Esophagus squamous epithelium (tissue), 5 donors: Measurements from ENCODE around the gene COL18A1. TPM values are rescaled to one million over a fixed set of nuclear protein-coding genes. Genes with fewer than 3 reads are reported as not detected.

Source experiments
- DNase-seq: peaks from one replicate; lab custom pipeline; 2025; lab: John Stamatoyannopoulos, UW
- H3K27ac ChIP-seq, 4 donors: fragments of 200-600 bp; sonication (generic); one replicate each; pipeline ENCODE4 v1.5.1; 2016 to 2019; ENCODE audit warnings: mild to moderate bottlenecking in 1 of 4
- H3K27me3 ChIP-seq, 4 donors: fragments of 200-600 bp; sonication (generic); 1 replicate in 3 of 4; 2 replicates in 1 of 4; pipeline versions ENCODE4 v1.5.1 to v1.6.0; 2017 to 2021; ENCODE audit warnings: antibody characterized with exemption in 1 of 4
- H3K36me3 ChIP-seq, 3 donors: fragments of 200-600 bp; sonication (generic); one replicate each; pipeline ENCODE4 v1.5.1; 2016 to 2019
- H3K4me1 ChIP-seq, 3 donors: fragments of 200-600 bp; sonication (generic); one replicate each; pipeline ENCODE4 v1.5.1; 2017 to 2019
- H3K4me3 ChIP-seq, 4 donors: fragments of 200-600 bp; sonication (generic); 1 replicate in 3 of 4; 2 replicates in 1 of 4; pipeline ENCODE4 v1.5.1; 2016 to 2019; ENCODE audit warnings: mild to moderate bottlenecking in 2 of 4, moderate library complexity in 1 of 4
- H3K9me3 ChIP-seq, 3 donors: fragments of 200-600 bp; sonication (generic); one replicate each; pipeline ENCODE4 v1.5.1; 2016 to 2019
- CTCF ChIP-seq, 6 experiments: fragments of 450-650 bp in 4 of 6; fragments of 200-600 bp in 2 of 6; sonication (generic) in 2 of 6; IDR thresholded peaks; one replicate each; pipeline ENCODE4 v1.5.1; 2016 to 2019; ENCODE audit warnings: antibody characterized with exemption in 6 of 6, mild to moderate bottlenecking in 4 of 6, moderate library complexity in 4 of 6
- POLR2A ChIP-seq, 4 donors: fragments of 450-650 bp; IDR thresholded peaks; one replicate each; pipeline ENCODE4 v1.6.1; 2017; ENCODE audit warnings: antibody characterized with exemption in 4 of 4, mild to moderate bottlenecking in 4 of 4, moderate library complexity in 3 of 4
- WGBS, 2 donors: methylation state at CpG; one replicate each; pipeline ENCODE4 v1.1.5; 2018; 5-methylcytosine and 5-hydroxymethylcytosine counted together
- intact Hi-C: fragments of 100-400 bp; cut with DNase I; formaldehyde crosslinking; loops from one replicate; pipeline ENCODE4 v1.15.0; 2022
- total RNA-seq, 4 donors: library from RNA; depleted of rRNA; stranded (reverse); fragments of >200 nt; gene quantifications; one replicate each; pipeline ENCODE4 v1.1.0, GENCODE V29; 2016
- donor health status: DM: yes; HTN: yes; CAD: no.

Gene COL18A1
- total RNA-seq, 4 donors from 2014 or later = 38.9 to 69.0 (median 52.5) TPM

- Histone ChIP-seq H3K27me3 (no peaks in the 10 kb centered on the region), H3K9me3 (no peaks in the 10 kb centered on the region), H3K36me3 (no peaks in the 10 kb centered on the region), H3K4me3 (peak overlapping the region; percentile 50 to 86 (median 68)), H3K27ac (peak overlapping the region; percentile 53 to 81 (median 74)), H3K4me1 (peaks cover 11 to 25% (median 24%) of the 10 kb centered on the region in 3 donors)
- peak in 1 of 6 experiments; percentile 7 for TF ChIP-seq CTCF (IDR thresholded peaks at IDR 0.05)
- no peak for TF ChIP-seq POLR2A (IDR thresholded peaks at IDR 0.05)
- no CpG with 5 or more reads among the region's 55 CpGs for WGBS, 2 donors
- DNase-seq = no peak
- intact Hi-C loops = no loop called here
These were observed 137.9 kb downstream of the COL18A1 start for GRCh38 chr21:45542667-45543370.

DNA sequence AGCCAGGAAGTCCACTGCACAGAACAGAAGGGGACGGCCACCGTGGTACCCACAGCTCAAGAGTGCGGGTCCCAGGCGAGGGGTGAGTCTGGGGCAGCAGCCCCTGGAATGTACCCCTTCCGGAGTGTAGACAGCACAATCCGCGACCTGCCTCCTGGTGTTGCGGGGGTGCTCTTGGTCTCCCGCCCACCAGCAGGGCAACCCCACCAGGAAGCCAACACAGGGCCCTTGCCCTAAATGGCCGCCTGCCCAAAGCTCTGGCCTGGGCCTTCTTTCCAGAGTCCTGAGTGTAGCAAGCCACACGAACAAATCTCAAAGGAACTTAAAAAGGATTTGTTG is 138.4 kb downstream of the COL18A1 start:
- no peak overlapping the region for H3K27ac ChIP-seq
- intact Hi-C loops = no loop called here
- WGBS, 2 donors = 93% methylated on average over 3 of the region's 11 CpGs; no CpG with 5 or more reads in 1 of the 2 donors
- peak overlapping the region in 1 of 4 donors; percentile 76 for H3K4me3 ChIP-seq
- DNase-seq = no peak
- peaks cover 11 to 25% (median 24%) of the 10 kb centered on the region in 3 donors for H3K4me1 ChIP-seq
- no peak for TF ChIP-seq CTCF (IDR thresholded peaks at IDR 0.05)
- TF ChIP-seq POLR2A (IDR thresholded peaks at IDR 0.05) = no peak
- no peaks in the 10 kb centered on the region for H3K9me3 ChIP-seq
- H3K27me3 ChIP-seq = no peaks in the 10 kb centered on the region
- H3K36me3 ChIP-seq = no peaks in the 10 kb centered on the region

GRCh38 chr21:45543710-45544448 is 138.9 kb downstream of the COL18A1 start:
- DNase-seq = no peak

GRCh38 chr21:45544449-45545235 is 139.7 kb downstream of the COL18A1 start:
- WGBS, 2 donors = 90 to 93% methylated on average over 5 to 12 of the region's 18 CpGs
- no peak for TF ChIP-seq POLR2A (IDR thresholded peaks at IDR 0.05)
- no peak for TF ChIP-seq CTCF (IDR thresholded peaks at IDR 0.05)
- Histone ChIP-seq H3K9me3 (no peaks in the 10 kb centered on the region), H3K4me3 (no peak overlapping the region), H3K36me3 (no peaks in the 10 kb centered on the region), H3K27ac (no peak overlapping the region), H3K4me1 (peaks cover 11 to 25% (median 24%) of the 10 kb centered on the region in 3 donors), H3K27me3 (no peaks in the 10 kb centered on the region)
- DNase-seq = no peak
- intact Hi-C loops = no loop called here

More at GRCh38 chr21:45543710-45544448, 138.9 kb downstream of the COL18A1 start:
- peaks cover 11 to 25% (median 24%) of the 10 kb centered on the region in 3 donors for H3K4me1 ChIP-seq
- H3K27ac ChIP-seq = no peak overlapping the region
- TF ChIP-seq POLR2A (IDR thresholded peaks at IDR 0.05) = no peak
- no peak for TF ChIP-seq CTCF (IDR thresholded peaks at IDR 0.05)
- WGBS, 2 donors = 67 to 82% methylated on average over 5 to 6 of the region's 23 CpGs
- no peaks in the 10 kb centered on the region for H3K27me3 ChIP-seq
- no peak overlapping the region for H3K4me3 ChIP-seq
- intact Hi-C loops = no loop called here
- H3K36me3 ChIP-seq = no peaks in the 10 kb centered on the region
- H3K9me3 ChIP-seq = no peaks in the 10 kb centered on the region
